Measurements from ENCODE around the gene FMNL2. TPM values are rescaled to one million over a fixed set of nuclear protein-coding genes. Genes with fewer than 3 reads are reported as not detected.

Gene FMNL2
- total RNA-seq, 1 donor from 2014 or later, result 56.6 TPM

DNA sequence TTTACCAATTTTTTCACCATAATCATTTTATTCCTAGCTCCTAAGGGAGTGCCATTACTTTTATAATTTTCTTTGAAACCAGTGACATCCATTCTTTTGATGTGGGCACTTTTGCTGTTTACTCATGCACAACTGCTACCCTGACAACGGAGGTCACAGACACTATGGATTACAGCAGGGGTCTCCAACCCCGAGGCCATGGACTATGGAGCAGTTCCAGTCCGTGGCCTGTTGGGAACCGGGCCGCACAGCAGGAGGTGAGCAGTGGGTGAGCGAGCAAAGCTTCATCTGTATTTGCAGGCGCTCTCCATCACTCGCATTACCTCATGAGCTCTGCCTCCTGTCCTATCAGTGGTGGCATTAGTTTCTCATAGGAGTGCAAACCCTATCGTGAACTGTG is 347.7 kb downstream of the FMNL2 start:
- no peak for DNase-seq (ENCODE audit: extremely low read depth, low read depth, low spot score)

DNA sequence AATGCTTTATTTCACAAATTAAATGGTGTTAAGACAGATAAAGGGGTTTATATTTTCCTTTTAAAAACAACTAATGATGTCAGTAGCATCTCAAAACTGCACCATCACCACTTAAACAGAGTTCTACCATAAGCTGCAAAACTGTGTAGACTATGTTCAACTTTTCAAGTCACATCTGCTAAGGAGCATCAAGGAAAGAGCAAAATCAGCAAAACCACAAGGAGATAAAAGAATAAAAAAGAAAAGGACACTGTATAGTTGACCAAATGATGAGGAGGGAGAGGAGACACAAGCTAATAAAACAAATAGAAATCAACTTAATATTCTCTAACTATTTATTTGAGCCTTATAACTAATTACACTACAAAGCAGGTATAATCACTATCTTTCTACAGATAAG is 348.4 kb downstream of the FMNL2 start:
- DNase-seq (ENCODE audit: extremely low read depth, low read depth, low spot score), result no peak

DNA sequence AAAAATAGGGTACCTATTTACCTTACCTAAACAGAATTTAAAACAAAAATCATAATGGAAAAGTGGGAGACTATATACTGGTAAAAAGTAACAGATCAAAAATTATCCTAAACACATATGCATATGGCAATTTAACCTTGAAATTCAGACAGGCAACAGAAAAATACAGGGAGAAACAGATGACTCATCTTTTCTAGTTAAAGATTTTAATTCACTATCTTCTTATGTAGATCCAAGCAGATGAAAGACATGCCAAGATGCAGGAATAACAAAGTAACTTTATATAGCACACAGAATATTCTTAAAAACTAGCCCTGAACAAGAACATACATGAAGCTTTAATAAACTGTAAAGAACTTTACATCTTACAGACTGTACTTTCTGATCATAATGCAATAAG is 351.3 kb downstream of the FMNL2 start:
- no peak for DNase-seq (ENCODE audit: extremely low read depth, low read depth, low spot score)

DNA sequence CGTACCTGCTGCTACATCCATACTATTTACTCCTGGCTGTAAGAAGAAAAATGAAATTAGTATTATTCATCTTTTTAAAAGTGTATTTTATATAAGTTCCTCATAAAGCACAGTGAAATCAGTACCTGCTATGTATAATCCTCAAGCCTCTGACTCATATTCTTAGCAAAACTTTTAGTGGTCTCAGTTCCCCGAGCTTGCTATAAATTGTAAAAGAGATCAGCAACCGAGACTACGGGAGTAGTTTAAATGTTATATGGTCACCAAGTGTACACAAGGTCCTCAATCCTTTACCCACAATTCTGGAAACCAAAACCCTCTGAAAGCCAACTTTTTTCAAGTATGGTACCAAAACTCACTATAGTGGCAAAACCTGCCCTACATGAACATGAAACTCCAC is 358.1 kb downstream of the FMNL2 start:
- no peak for DNase-seq (ENCODE audit: extremely low read depth, low read depth, low spot score)

DNA sequence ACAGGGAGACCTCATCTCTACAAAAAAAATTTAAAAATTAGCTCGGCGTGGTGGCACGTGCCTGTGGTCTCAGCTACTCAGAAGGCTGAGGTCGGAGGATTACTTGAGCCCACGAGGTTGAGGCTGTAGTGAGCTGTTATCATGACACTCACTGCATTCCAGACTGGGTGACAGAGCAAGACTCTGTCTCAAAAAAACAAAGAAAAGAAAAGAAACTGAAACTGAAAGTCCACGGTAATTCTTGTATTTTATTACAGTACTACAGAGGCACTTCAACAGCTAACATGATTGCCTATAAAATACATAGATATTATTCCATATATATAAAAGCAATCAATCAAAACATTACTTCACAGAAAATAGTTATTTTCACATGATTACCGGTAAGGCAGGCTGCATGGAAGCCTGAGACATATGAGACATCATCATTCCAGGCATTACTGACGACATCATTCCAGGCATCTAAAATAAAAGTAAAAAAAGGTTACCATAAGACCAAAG is 359.2 kb downstream of the FMNL2 start:
- DNase-seq (ENCODE audit: extremely low read depth, low read depth, low spot score), result no peak

GRCh38 chr2:152695763-152696162 is 360.8 kb downstream of the FMNL2 start:
- no peak for DNase-seq (ENCODE audit: extremely low read depth, low read depth, low spot score)

DNA sequence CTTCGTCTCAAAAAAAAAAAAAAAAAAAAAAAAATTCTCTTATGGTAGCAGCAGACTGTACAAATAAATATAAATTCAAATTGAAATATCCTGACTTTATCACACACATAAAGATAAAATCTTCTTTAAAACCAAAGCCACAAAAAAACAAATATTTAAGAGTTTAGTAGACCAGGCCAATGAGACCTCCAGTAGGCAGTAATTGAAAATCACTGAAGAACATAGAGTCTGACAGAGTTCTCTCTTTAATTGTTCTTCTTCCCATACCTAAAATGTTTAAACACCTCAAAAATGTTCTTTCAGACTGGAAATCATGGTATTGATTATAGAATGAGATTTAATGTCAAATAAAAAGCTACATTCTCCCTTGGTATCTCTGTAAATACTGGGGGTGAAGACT is 361.5 kb downstream of the FMNL2 start:
- DNase-seq (ENCODE audit: extremely low read depth, low read depth, low spot score), result no peak

Other genes with a start within 250 kb of the FMNL2 start
- gene CACNB4, start 236.1 kb upstream of the FMNL2 start, total RNA-seq, result 0.10 and 0.82 TPM in 2 replicates
- 14.8 and 23.3 TPM in 2 replicates for gene STAM2, start 159.4 kb upstream of the FMNL2 start, total RNA-seq

All from glomerular endothelial cell (primary cell).